Right ventricle myocardium inferior (tissue), 1 donor: ENCODE data around the gene UGT1A10. TPM values are rescaled to one million over a fixed set of nuclear protein-coding genes. Genes with fewer than 3 reads are reported as not detected.
A peak's percentile ranks its signal among the peaks of the same experiment; 100 is the strongest.

Source experiments
- ATAC-seq: fragments of 200-7000 bp; cut with Tn5 transposase; one replicate; pipeline ENCODE4 v1.9.1; 2020; ENCODE audit warnings: mild to moderate bottlenecking, moderate library complexity
- DNase-seq: peaks from one replicate; pipeline ENCODE4 v3.0.0; 2021; ENCODE audit errors: missing footprints
- intact Hi-C: fragments of 100-400 bp; cut with DNase I; formaldehyde crosslinking; loops from one replicate; pipeline ENCODE4 v1.11.0; 2022
- total RNA-seq: library from RNA; stranded (reverse); fragmentation: NEBNext Ultra II Directional; extraction: Animal tissue kit (Norgen Biotek cat#: 25700); gene quantifications from one replicate; pipeline ENCODE4 v1.2.1, GENCODE V29; 2021
- donor health status: DM: no; HTN: yes; CAD: no; lungs with severe emphysema.

Gene UGT1A10
- total RNA-seq, 1 donor from 2014 or later = not detected

DNA sequence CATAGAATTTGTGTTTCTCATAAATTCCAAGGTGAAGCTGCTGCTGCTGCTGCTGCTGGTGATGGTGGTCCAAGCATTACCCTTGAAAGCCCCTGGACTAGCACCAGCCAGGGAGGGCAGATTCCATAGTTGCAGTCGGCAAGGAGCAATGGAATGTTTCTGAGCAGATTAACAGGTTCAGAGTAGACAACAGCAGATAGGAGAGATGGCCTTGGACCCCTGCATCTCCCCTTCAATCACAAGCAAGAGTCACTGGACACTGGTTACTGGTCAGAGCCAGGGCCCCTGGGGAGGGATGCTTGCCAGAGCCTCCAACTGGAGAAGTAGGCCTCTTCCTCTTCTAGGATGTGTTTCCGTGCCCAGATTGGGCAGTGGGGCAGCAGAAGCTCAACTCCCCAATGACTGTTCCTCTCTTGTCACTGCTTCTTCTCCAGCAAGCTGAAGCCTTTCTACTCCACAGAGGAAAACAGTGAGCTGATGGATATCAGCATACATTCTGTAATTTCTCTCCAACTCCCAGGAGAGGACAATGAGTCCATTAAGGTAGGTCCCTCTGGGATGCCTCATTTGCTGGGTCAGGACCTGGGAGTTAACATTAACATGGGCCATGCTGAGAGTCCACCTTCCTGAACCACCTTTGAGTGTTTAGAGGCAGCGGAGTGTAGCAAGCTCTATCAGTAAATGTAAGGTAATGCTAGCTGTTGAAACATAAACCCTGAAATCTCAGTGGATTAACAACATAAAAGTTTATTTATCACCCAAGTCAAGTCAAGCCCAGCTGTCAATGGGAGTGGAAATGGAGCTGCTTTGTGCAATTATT, 177.2 kb downstream of the UGT1A10 start:
- intact Hi-C loops = no loop called here
- ATAC-seq (no peak), DNase-seq (no peak)

DNA sequence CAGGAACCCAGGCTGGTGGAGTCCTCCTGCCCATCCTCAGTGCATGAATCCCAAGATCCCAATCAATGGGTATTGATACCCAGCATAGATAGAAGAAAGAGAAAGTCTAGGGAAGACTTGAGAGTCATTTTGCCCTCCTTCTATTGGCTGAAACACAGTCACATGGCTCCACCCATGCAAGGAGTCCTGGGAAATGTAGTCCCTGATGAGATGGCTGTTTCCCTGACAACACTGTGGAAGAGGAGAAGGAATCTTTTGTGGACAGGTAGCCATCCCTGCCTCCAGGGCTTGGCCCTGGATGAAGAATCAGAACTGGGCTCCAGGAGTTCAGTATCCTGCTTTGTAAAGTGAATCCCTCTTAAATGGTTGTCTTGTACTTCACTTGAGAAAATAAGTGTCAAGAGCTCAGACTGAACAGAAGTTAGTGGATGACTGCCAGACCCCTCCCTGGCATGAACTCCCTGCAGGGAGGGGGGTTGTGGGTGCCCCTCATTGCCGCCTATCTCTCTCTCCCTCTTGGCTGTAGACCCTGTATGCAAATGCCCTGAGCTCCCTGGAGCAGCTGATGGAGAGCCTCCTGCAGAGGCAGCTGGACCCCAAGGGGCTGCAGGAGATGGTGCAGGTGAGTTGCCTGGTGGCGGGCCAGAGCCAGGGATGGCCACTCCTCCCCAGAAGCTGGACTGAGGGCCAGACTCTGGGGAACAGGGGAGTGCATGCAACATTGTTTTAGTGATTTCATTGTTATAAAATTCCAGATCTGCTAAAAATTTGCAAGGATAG, 178.0 kb downstream of the UGT1A10 start:
- intact Hi-C loops = no loop called here
- no peak for DNase-seq
- ATAC-seq = no peak

DNA sequence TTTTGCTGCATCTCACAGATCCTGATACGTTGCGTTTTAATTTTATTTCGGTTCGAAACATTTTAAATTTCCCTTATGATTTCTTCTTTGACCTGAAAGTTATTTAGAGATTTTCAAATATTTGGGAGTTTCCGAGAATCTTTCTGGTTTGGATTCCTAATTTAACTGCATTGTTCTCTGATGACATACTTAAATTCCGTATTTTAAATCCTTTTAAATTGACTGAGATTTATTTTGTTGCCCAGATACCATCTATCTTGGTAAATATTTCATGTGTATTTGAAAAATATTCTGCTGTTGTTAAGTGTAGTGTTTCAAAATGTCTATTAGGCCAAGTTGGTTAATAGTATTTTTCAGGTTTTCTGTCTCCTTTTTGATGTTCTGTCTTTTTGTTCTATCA, 179.6 kb downstream of the UGT1A10 start:
- intact Hi-C loops = no loop called here
- DNase-seq (no peak), ATAC-seq (no peak)

DNA sequence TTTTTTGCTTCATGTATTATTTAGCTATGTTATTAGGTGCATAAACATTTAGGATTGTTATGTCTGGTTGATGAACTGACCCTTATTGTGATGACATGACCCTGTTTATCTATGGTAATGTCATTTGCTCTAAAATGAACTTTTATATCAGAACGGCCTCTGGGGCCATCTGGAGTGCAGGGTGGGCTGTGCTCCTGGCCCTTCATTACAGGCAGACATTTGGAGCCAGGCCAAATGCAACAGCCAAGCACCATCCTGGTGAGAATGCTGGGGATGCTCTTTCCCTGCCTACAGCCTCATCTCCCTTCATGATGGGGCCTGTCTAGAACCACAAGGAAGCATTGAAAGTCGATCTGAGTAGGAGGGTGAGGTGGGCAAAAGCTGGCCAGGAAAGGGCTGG, 180.1 kb downstream of the UGT1A10 start:
- DNase-seq (no peak), ATAC-seq (no peak)
- intact Hi-C loops = no loop called here

DNA sequence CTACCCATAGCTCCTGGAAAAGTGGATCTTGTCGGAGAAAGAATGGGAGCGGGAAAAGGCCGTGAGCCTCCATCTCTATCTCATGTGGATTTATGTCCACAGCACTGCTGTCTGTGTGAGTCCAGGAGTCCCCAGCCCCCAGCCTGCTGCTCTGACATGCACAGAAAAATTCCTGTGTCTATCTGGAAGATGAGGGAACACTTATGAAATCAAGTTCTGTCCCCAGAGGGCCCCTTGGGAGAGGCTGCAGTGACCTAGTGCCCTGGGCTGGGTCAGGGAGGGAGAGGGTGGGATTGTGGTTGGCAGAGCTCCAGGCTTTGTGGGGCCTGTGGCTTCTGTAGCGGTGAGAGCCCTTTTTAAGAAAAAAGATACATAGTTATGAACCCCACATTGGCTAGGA, 180.5 kb downstream of the UGT1A10 start:
- peak; percentile 11 for ATAC-seq
- intact Hi-C loops = no loop called here
- DNase-seq = no peak

DNA sequence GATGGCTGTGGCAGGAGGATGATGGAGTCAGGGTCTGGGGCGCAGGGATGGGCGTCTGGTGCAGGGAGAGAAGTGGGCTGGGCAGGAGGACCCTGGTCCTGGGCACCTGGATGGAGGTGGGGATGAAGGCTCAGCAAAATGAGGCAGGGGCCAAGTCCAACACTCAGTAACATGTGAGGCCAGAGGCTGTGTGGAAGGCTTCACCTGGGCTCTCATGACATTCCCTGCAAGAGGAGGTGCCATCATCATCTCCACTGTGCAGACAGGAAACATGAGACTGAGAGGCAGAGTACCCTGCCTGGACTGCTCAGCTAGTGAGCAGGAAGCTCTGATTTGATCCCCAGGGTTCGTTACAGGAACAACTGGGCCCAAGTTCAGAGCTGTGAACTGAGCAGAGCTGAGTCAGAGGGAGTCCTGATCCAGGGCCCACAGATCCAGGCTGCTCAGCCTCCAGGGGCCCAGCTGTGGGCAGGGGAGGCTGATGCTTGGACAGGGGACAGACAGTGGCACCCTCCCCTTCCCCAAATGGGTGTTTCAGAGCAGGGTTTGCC, 181.2 kb downstream of the UGT1A10 start:
- DNase-seq = no peak

DNA sequence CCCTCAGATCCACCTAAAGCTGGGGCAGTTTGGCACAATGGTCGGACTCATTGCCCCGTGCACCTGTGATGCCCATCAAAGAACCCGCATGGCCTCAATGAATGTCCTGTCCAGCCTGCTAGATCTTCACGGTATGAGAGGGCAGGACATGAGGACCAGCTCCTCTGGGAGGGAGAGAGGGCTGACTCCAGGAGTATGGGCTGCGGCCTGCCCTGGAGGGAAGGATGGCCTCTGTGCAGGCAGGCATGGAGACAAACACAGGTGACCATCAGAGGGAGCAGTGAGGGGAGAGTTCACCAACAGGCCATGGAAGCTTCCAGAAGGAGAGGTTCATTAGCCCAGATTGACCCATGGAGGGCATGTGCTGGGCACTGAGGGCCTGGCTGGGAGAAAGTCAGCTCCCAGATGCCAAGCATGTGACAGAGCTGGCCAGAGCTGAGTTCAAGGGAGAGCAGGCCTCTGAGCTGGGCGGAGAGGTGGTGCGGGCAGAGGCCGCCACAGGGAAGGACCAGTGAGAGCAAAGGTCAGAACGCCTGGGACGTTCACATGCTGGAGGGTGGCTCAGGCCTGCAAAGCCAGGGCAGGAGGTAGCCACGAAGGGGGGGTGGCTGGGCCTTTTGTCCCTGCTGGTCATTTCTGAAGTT, 181.9 kb downstream of the UGT1A10 start:
- intact Hi-C loops = no loop called here
- ATAC-seq = no peak
- no peak for DNase-seq

More for the DNA sequence above, 181.2 kb downstream of the UGT1A10 start:
- ATAC-seq = no peak
- intact Hi-C loops = no loop called here

DNA sequence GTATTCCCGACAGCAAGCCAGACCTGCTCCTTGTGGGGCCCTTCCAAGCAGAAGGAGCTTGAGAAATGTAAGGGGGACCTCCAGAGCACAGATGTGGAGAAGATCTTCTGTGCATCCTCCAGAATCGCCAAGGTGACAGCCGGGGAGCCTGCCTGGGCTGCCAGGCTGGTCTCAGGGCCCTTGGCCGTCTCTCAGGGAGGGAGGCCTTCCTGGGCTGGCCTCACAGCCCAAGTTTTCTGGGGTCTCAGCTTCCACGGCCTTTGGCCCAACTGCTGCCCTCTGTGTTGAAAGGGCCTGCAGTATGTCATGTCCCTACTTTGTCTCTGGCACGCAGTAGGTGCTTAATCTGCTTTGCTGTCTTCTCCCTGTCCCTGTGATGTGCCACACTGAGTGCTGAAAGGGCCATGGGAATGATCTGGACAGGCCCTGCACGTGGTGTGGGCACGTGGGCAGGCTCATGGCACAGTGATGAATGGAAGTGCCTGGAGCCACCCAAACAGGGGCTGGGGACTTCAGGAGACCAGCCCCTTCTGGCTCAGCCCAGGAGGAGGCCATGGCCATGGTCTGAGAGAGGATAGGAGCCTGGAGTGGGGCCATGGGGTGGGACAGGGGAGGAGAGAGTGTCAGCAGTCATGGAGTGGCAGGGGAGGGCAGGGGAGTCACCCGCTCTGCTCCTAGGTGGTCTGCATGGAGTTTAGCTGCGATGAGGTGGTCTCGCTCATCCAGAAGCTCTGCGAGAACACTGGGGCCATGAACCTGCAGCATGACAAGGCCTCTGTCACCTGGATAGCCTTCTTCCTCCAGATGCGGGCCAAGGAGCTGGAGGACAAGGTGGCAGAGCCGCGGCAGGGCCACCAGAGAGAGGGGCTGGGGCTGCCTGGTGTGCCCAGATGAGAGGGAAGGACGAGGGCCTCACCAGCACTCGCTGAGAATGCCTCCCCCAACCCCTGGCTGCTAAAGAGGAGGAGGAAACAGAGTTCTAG, 182.7 kb downstream of the UGT1A10 start:
- no peak for ATAC-seq
- DNase-seq = no peak
- intact Hi-C loops = no loop called here

DNA sequence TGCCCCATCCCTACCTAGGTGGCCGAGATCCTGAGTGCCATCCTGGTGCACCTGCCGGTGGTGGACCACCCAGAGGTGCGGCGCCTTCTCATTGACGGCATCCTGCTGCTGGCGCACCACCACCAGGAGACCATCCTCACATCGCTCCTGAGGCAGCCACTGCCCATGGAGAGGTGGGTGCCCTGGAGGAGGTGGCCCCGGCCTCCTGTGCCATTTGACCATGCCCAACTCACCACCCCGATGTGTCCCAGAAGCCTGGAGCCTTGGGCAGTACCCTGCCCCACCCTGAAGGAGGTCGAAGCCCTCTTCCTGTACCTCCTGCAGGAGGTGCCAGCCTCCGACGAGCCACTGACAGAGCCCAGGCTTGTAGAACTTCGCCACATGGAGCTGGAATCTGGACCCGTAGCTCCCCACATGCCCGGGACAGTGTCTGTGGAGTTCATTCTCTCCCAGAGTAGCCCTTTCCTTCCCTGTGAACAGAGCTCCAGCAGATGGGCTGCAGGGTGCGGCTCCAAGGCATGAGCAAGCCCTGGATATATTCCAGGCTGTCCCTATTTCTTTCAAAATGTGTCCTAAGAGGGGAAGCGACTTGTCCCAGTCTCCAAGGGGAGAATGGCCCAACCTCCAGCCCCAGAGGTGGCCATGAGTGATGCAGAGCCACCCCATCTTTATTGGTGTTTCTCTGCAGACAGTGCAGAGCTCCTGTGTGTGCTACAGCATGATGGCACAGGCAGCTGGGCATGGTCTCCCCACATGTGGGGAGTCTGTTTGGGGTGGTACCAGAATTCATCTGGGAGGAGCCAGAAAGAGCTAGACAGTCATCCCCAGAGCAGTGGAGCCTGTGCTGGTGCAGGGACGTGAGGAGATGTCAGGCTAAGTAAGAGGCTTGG, 183.9 kb downstream of the UGT1A10 start:
- intact Hi-C loops = no loop called here
- DNase-seq = no peak
- ATAC-seq = no peak

DNA sequence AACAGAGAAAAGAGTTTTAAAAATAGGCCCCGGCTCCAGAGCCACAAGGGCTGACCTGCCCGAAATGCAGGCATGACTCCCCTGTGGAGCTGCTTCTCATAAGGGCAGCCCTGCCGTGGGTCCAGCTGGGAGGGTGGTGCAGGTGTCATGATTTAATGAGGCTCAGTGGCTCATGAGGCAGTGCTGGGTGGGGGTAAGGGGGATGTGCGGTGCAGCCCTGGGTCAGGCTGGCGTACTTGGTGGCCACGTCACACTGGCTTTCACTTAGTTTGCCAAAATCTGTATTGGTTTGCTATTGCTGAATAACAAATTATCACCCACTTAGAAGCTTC, 184.5 kb downstream of the UGT1A10 start:
- DNase-seq = no peak
- intact Hi-C loops = no loop called here
- no peak for ATAC-seq

DNA sequence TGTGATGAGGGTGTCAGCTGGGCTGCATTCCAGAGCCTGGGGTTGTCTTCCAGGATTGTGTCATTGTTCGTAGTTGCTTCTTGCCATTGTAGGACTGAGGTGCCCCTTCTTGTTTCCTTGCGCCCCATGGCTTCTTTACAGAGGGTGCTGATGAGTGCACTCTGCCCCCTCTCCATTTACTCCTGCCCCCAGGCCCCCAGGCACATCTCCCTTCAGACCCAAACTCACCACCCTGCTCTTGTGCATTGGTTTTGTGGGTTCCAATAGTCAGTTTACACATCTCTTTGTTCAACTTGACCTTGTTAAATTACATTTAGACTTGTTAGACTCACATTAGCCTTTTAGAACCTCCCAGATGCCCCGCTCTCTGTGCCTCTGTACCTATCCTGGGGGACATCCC, 184.9 kb downstream of the UGT1A10 start:
- ATAC-seq = no peak
- intact Hi-C loops = no loop called here
- no peak for DNase-seq

DNA sequence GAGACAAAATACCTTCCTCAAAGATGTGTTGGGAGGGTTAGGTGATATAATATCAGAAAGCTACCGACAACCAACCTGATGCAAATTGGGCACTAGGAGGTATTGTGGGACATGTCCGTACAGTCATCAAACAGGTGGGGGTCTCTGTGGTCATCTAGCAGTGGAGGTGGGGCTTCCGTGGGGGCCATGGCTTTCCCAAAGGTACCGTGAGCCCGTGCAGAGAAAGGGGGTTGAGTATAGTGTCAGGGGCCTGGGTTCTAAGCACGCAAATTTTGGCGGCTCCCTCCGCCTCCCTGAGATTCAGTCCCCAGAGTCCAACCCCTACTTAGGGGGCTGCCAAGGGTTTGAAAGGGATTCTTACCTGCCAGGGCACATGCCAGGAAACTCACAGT, 185.5 kb downstream of the UGT1A10 start:
- DNase-seq = no peak
- no peak for ATAC-seq
- intact Hi-C loops = no loop called here

DNA sequence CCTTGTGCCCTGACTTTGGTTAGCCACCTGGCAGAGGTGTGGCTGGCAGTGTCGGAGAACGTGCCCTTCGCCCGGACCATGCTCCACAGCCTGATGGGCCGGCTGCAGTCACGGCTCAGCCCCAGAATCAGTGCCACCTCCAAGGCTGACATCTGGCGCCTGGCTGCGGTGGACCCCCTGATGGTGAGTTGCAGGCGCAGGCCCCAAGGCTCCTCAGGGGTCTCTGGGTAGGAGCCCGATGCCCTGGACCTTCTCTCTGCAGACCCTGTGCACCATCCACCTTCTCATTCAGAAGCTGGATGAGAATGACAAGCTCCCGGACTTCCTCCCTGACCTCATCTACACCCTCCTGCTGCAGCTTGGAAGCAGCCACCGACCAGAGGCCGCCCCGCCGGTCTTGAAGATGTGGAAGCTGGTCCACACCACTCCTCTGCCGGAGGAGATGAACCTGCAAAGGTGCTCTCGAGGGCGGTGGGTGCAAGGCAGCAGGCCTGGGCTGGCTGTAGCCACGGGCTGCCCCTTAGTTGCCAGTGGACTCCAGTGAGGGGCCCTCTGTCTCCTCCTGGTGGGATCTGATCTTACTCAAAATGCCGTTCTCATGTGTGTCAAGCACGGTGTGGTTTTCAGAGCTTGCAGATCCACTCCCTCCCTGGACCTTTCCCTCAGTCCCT, 186.0 kb downstream of the UGT1A10 start:
- intact Hi-C loops = no loop called here
- ATAC-seq = no peak
- no peak for DNase-seq
